Endothelial cell (in vitro differentiated cells): ENCODE results near the gene P2RX2. TPM values are rescaled to one million over a fixed set of nuclear protein-coding genes. Genes with fewer than 3 reads are reported as not detected.
A peak's percentile ranks its signal among the peaks of the same experiment; 100 is the strongest.

ENCODE experiments used
- DNase-seq: peaks from one replicate; pipeline ENCODE4 v3.0.0; 2021; ENCODE audit warnings: low spot score
- H3K27ac Mint-ChIP-seq: one replicate; pipeline ENCODE4 v1.8.0; 2021; ENCODE audit warnings: mixed read lengths, inconsistent platforms; ENCODE audit not compliant: unreplicated experiment
- H3K27me3 Mint-ChIP-seq: one replicate; pipeline ENCODE4 v1.8.0; 2021; ENCODE audit warnings: mild to moderate bottlenecking, moderate library complexity, mixed read lengths, inconsistent platforms; ENCODE audit not compliant: unreplicated experiment
- H3K36me3 Mint-ChIP-seq: one replicate; pipeline ENCODE4 v1.8.0; 2021; ENCODE audit warnings: mild to moderate bottlenecking, low read depth, mixed read lengths, inconsistent platforms; ENCODE audit not compliant: unreplicated experiment
- H3K4me1 Mint-ChIP-seq: one replicate; pipeline ENCODE4 v1.8.0; 2021; ENCODE audit warnings: mild to moderate bottlenecking, mixed read lengths, inconsistent platforms; ENCODE audit not compliant: unreplicated experiment
- H3K4me3 Mint-ChIP-seq: one replicate; pipeline ENCODE4 v1.8.0; 2021; ENCODE audit warnings: mild to moderate bottlenecking, mixed read lengths, inconsistent platforms; ENCODE audit not compliant: unreplicated experiment
- H3K9me3 Mint-ChIP-seq: one replicate; pipeline ENCODE4 v1.8.0; 2021; ENCODE audit warnings: mixed read lengths, inconsistent platforms; ENCODE audit not compliant: unreplicated experiment
- CTCF ChIP-seq: fragments of 200-600 bp; sonication (generic); IDR thresholded peaks from one replicate; pipeline ENCODE4 v1.5.0; 2021; ENCODE audit warnings: antibody characterized with exemption; ENCODE audit not compliant: unreplicated experiment
- total RNA-seq: library from RNA; stranded (reverse); fragmentation: NEBNext Ultra II Directional; extraction: Animal tissue kit (Norgen Biotek cat#: 25700); gene quantifications from one replicate; pipeline ENCODE4 v1.2.1, GENCODE V29; 2021; ENCODE audit not compliant: unreplicated experiment

Gene P2RX2
- total RNA-seq, 1 donor from 2014 or later: not detected

- Mint-ChIP-seq H3K4me3 (no peak overlapping the region), H3K27me3 (peaks cover 17% of the 10 kb centered on the region), H3K36me3 (peaks cover 55% of the 10 kb centered on the region), H3K27ac (no peak overlapping the region), H3K4me1 (peaks cover under 1% of the 10 kb centered on the region), H3K9me3 (no peaks in the 10 kb centered on the region)
- DNase-seq: no peak
- TF ChIP-seq CTCF: no peak
Observed at GRCh38 chr12:132640936-132641335, 22.4 kb downstream of the P2RX2 start.

- H3K36me3 Mint-ChIP-seq: peaks cover 49% of the 10 kb centered on the region
- H3K4me3 Mint-ChIP-seq: peak overlapping the region; percentile 47
- no peaks in the 10 kb centered on the region for H3K9me3 Mint-ChIP-seq
- no peak for DNase-seq
- H3K4me1 Mint-ChIP-seq: no peaks in the 10 kb centered on the region
- H3K27me3 Mint-ChIP-seq: peaks cover 15% of the 10 kb centered on the region
- TF ChIP-seq CTCF: no peak
- H3K27ac Mint-ChIP-seq: no peak overlapping the region
Observed at GRCh38 chr12:132641811-132642650, 23.5 kb downstream of the P2RX2 start.

- Mint-ChIP-seq H3K27ac (no peak overlapping the region), H3K4me1 (no peaks in the 10 kb centered on the region)
Observed at GRCh38 chr12:132642846-132643835, 24.6 kb downstream of the P2RX2 start.

GRCh38 chr12:132646850-132647249, 28.3 kb downstream of the P2RX2 start:
- Mint-ChIP-seq H3K4me3 (no peak overlapping the region), H3K27me3 (peaks cover 2% of the 10 kb centered on the region), H3K27ac (no peak overlapping the region), H3K36me3 (peaks cover 37% of the 10 kb centered on the region), H3K4me1 (peaks cover under 1% of the 10 kb centered on the region), H3K9me3 (no peaks in the 10 kb centered on the region)
- DNase-seq: no peak
- TF ChIP-seq CTCF: no peak

More at GRCh38 chr12:132642846-132643835, 24.6 kb downstream of the P2RX2 start:
- no peak for DNase-seq
- peaks cover 15% of the 10 kb centered on the region for H3K27me3 Mint-ChIP-seq
- TF ChIP-seq CTCF: no peak
- no peaks in the 10 kb centered on the region for H3K9me3 Mint-ChIP-seq
- H3K4me3 Mint-ChIP-seq: no peak overlapping the region
- H3K36me3 Mint-ChIP-seq: peaks cover 48% of the 10 kb centered on the region
